ENCODE measurements around the gene CNGA1. TPM values are rescaled to one million over a fixed set of nuclear protein-coding genes. Genes with fewer than 3 reads are reported as not detected.

Gene CNGA1
- 1 to 10 TPM; 1.1 to 3.1 (median 2.5) TPM for total RNA-seq

- TF ChIP-seq POLR2A (IDR thresholded peaks at IDR 0.05) (peak in 3 of 4 donors; percentile 44 to 67 (median 61)), CTCF (IDR thresholded peaks at IDR 0.05) (peak in 1 of 6 experiments; percentile 29)
- intact Hi-C loops (cut with DNase I), result no loop called here
- Histone ChIP-seq H3K4me3 (peak within 1 kb of the TSS; percentile 47 to 83 (median 70)), H3K4me1 (peaks cover 0 to 58% (median 0%) of the 10 kb centered on the region in 3 donors), H3K27ac (peak within 1 kb of the TSS; percentile 90 to 93 (median 92)), H3K36me3 (no peaks in the 10 kb centered on the region), H3K9me3 (no peaks in the 10 kb centered on the region), H3K27me3 (peaks cover 0 to 13% (median 0%) of the 10 kb centered on the region in 4 donors)
- WGBS, 2 donors, result 10 to 23% methylated on average over 6 to 11 of the region's 60 CpGs
- peak; percentile 56 for DNase-seq
These were observed at the start of gene CNGA1, which contains the start of gene NIPAL1 for GRCh38 chr4:48016141-48017107. Gene CNGA1, minus strand, starts transcription at chr4:48016681. Its CDS starts 63,992 bp downstream, at chr4:47952689. Gene NIPAL1, plus strand, starts transcription at chr4:48016772. Its CDS starts 68 bp downstream, at chr4:48016840.

- no peak for TF ChIP-seq POLR2A (IDR thresholded peaks at IDR 0.05)
- no peak for TF ChIP-seq CTCF (IDR thresholded peaks at IDR 0.05)
- Histone ChIP-seq H3K4me1 (no peaks in the 10 kb centered on the region), H3K4me3 (no peak overlapping the region), H3K27ac (no peak overlapping the region), H3K27me3 (no peaks in the 10 kb centered on the region), H3K36me3 (no peaks in the 10 kb centered on the region), H3K9me3 (no peaks in the 10 kb centered on the region)
- intact Hi-C loops (cut with DNase I), result no loop called here
- DNase-seq, result no peak
- 100% methylated on average over 1 of the region's 1 CpG for WGBS, 2 donors
These were observed 49.1 kb upstream of the CNGA1 start for GRCh38 chr4:48065587-48066052.

- intact Hi-C loops (cut with DNase I), result no loop called here
- H3K9me3 ChIP-seq, result no peaks in the 10 kb centered on the region
- no peak for DNase-seq
- TF ChIP-seq POLR2A (IDR thresholded peaks at IDR 0.05) (no peak), CTCF (IDR thresholded peaks at IDR 0.05) (no peak)
- 71 to 75% methylated on average over 3 of the region's 3 CpGs for WGBS, 2 donors
- no peaks in the 10 kb centered on the region for H3K36me3 ChIP-seq
- H3K27ac ChIP-seq, result no peak overlapping the region
- no peak overlapping the region for H3K4me3 ChIP-seq
- no peaks in the 10 kb centered on the region for H3K27me3 ChIP-seq
- H3K4me1 ChIP-seq, result no peaks in the 10 kb centered on the region
These were observed 47.9 kb upstream of the CNGA1 start for GRCh38 chr4:48064349-48064748.

- intact Hi-C loops (cut with DNase I), result no loop called here
- no peaks in the 10 kb centered on the region for H3K36me3 ChIP-seq
- TF ChIP-seq POLR2A (IDR thresholded peaks at IDR 0.05) (no peak), CTCF (IDR thresholded peaks at IDR 0.05) (no peak)
- H3K4me3 ChIP-seq, result no peak overlapping the region
- no peak overlapping the region for H3K27ac ChIP-seq
- H3K4me1 ChIP-seq, result no peaks in the 10 kb centered on the region
- no peaks in the 10 kb centered on the region for H3K9me3 ChIP-seq
- no peaks in the 10 kb centered on the region for H3K27me3 ChIP-seq
- no peak for DNase-seq
- 56 to 73% methylated on average over 5 of the region's 5 CpGs for WGBS, 2 donors
These were observed 42.4 kb upstream of the CNGA1 start for GRCh38 chr4:48058617-48059530.

All from esophagus squamous epithelium (tissue), 5 donors.